ENCODE data around the gene KIAA1671.

- no peak for TF ChIP-seq CTCF (IDR thresholded peaks at IDR 0.05)
- TF ChIP-seq POLR2AphosphoS5 (IDR thresholded peaks at IDR 0.05): no peak
- TF ChIP-seq POLR2A (IDR thresholded peaks at IDR 0.05): no peak
Measured at GRCh38 chr22:25213221-25213620, 260.7 kb downstream of the KIAA1671 start.

Data from breast epithelium (tissue), 3 donors.